ENCODE measurements around the gene MICB.
"Not testable (repeated sequence)": the region's sequence is repeated elsewhere in the genome, so short reads cannot be mapped to it uniquely, and the experiment has no call there.

Gene MICB

DNA sequence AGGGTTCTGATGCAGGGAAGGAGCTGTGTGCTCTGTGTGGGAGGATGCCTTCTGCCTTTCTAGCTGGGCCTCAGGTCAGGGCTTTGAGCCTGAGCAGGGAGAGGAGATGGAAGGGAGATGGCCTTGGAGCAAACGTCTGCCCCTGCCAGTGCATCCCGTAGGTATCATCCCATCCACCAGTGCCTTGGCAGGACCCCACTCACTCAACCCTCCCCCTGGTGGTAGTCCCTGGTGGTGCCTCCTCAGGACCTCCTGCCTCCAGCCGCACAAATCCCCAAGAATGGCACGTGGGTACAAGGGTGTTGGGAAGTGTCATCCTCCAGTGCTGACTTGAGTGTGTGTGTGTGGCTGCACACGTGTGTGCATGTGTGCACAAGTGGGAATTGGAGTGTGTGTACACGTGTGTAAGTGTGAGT is 23.1 kb upstream of the MICB start:
- DNase-seq (ENCODE audit: low spot score) = no peak

DNA sequence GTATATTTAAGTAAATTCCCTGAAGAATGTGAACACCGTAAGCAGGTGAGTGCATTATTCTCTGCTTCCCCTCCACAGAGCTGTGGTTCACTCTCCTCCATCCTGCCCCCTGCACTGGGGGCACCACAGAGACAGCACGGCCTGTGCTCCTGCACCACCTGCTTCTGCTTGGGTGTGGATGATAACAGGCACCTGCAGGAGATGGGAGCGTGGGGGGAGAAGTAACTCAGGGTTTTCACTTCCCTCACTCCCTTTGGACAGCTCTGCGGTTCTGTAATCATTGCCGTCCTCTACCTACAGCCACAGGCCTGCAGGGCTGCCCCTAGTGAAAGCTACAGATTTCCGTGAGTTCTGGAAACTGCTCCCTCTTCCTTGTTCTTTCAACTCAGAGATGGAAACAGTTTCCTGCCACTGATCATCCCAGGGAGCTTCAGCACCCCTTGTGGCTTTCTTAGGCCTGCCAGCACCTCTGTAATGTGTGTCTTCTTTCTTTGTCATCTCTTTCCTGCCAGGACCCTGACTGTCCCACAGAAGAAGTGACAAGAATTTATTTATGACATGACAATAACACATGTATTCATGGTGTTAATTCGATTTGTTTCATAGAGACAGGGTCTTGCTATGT is 21.3 kb upstream of the MICB start:
- no peak for DNase-seq (ENCODE audit: low spot score)

DNA sequence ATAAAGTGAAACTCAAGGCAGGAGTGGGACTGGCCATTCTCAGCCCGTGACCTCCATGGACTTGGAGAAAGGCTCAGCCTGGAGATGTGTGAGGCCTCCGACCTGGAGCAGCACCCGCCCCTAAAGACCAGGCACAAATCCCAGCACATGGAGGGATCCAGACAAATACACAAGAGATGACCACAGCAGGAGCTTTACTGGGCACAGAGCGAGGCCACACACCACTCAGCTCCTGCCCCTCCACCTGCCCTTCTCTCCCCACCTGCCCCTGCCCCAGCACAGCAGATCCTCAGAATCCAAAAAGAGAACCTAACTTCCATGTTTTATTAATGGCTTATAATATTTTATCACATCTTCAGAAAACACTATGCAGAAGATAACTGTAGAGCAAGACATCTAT is 20.4 kb upstream of the MICB start:
- DNase-seq (ENCODE audit: low spot score) = no peak

DNA sequence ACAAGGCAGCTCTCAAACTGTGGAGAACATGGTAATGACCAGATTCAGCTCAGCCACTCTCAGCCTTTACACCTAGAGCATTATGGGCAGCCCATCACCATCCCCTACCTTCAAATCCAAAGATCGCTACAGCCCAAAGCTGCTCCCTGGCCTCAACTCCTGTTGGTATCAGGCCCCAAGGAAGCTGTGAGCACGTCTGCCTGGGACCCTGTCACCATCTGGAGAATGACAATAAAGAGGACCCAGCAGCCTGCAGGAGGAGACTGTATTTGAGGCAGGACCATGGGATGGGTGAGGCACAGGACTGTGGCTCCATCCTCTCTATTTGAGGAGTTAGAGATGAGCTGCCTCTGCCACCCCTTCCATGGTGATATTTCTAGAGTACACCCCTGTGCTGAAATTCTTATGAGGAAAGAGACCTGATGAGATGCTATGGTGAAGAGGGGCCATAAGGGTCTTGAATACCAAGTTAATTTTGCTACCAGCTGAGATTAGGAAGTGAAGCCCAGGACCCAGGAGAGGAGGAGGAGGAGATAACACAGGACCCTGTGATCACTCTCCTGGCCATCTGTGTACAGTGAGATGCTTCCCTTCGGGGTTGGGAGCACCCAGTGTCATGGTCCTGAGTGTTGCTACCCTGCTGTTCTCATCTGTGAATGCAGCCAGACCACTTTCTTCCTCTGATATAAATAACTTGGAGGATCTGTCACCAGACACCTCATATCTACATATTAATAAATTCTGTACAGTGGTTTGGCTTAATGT is 19.6 kb upstream of the MICB start:
- no peak for DNase-seq (ENCODE audit: low spot score)

DNA sequence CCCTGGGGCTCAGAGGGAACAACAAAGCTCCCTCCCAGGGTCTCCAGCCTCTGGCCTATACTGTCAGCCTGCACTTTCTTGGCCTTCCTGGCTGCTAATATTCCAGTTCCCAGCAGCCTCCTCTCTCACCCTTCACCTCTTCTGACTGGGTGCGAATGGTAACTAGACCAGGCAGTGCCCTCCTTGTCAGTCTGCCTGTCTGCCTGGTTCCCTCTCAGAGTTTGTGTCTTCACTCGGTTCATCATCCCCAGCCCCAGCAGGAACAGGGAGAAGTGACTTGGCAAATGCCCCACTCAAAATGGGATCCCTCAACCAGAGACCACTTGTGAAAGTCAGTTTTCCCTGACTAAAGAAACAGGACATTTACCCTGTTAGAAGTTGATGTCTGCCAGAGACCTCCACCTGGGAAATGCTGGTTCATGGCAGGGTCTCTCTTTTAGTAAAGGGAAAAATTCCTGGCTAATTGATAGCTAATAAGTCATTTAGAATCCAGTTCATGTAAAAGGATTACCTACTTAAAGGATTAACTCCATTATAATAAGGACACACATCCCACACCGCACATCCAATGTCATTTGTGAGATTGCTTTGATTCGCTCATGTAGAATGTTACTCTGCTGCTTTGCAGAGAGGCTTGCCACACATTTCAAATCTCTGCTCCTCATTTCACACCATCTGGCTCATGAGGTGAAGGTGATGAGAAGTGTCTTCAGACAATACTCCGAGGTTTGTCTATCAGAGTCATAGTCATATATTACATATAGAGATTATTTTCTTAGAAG is 18.6 kb upstream of the MICB start:
- peak; percentile 66 for DNase-seq (ENCODE audit: low spot score)

DNA sequence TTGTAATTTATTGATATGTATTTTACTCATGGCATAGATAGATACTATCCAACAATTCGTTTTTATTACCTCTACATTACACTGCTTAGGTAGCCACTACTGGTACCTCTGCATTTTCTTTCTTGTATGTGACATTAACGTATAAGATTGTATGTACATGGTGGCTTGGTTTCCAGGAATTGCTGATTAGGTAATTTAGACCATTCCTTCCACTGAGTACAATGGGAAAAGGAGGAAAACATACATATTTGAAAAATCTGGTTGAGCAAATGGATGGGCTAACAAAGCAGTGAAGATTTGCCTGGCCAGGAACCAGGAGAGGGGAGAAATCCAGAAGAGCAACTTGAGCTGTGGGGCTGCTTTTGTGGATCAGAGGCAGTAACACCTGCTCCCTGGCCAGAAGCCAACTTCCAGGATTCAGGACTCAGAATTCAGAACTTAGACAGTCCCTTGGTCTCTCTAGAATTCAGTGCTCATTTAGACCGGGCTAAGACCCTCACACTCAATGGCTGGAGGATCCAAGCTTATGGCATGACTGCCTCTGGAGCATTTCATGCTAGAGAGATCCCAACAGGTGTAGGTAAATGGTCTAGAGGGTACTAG is 17.9 kb upstream of the MICB start:
- peak; percentile 49 for DNase-seq (ENCODE audit: low spot score)

DNA sequence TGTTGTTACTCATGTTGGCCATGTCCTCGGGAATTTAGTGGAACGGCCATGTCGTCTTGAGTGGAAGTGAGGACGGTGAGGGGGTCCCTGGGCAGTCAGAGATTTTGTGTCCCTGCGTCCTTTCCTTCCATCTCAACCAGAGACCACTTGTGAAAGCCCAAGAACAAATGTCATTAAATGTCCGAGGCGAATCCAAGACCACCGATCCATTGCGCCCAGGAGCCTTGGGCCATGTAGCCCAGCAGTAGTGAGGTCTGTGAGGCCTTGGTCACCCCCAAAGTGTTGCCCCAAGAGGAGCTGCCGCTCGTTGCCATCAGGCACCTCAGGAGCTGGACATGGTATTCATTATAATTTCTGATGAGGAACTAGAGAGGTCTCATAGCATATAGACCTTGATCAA is 17.4 kb upstream of the MICB start:
- DNase-seq (ENCODE audit: low spot score) = no peak

DNA sequence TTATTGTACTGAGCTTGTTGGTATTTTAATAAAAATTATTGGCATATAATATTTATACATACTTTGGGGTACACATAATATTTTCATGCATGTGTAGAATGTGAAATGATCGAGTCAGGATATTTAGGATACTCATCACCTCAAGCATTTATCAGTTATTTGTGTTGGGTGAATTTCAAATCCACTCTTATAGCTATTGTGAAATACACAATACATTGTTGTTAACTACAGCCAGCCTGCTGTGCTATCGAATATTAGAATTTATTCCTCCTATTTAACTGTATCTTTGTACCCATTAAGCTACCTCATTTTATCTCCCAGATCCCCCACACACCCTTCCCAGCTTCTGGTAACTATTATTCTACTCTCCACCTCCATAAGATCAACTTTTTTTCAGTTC is 14.6 kb upstream of the MICB start:
- no peak for DNase-seq (ENCODE audit: low spot score)

DNA sequence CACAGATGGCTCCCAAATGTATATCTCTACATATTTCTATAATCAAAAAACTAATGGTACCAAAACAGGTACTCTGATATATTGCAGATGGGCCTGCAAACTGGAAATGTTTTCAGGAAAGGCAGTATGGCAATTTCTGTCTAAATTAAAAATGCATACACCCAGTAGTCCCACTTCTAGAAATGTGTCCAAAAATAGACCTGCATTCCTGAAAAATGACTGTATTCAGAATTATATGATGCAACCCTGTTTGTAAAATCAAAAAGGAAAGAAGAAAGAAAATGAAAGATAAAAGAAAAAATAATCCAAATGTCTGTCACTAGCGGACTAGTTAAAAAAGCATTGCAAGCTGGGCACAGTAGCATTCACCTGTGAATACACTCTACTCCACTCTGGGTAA is 12.9 kb upstream of the MICB start:
- no peak for DNase-seq (ENCODE audit: low spot score)

DNA sequence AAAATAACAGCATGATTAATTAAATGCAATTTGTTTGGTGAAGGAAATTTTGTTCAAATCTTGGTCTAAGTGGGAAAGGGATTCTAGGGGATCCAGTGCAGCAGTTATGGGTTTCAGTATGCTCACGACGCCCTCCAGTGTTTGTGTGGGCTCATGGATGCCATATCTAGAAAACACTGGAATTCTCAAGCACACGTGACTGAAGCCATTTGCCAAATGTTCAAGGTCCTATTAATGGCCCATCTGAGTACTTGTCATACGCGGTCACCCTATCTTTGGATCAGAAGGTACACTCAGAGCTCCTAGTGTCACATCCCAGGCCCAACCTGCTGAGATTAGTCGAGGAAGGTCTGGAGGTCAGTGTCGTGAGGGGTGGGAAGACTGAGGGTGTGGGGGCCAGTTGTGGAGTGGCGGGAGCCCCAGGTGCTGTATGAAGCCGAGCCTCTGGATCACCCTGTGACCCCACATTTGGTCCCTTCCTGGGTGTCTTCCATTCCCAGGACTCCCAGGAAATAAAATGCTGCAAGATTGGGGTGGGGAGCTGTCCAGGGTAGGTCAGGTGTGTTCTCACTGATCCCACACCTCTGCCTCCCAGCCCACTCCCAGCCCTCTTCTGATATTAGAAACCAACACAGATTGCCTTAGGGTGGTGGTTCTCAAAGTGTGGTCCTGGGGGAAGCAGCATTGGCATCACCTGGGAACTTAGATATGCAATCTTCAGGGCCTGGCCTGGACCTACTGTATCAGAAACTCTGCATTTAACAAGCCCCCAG is 11.7 kb upstream of the MICB start:
- DNase-seq (ENCODE audit: low spot score) = not testable (repeated sequence)

DNA sequence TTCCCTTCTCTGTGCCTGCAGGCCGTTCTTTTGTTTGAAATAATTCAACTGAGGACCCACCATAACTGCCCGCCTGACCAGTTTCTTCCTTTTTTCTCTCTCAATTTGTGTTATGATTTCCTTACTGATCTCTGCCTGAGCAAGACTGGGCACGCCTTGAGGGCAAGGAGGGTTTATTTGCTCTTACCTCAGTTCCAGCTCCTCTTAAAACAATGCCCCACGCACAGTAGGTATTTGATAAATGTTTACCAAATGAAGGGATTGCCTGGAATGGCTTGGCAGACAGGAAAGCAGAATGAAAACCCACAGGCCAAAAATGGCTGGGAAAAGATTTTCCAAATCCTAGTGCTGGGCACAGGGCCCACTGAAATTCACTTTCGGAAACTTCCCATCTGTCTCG is 10.3 kb upstream of the MICB start:
- DNase-seq (ENCODE audit: low spot score) = not testable (repeated sequence)

DNA sequence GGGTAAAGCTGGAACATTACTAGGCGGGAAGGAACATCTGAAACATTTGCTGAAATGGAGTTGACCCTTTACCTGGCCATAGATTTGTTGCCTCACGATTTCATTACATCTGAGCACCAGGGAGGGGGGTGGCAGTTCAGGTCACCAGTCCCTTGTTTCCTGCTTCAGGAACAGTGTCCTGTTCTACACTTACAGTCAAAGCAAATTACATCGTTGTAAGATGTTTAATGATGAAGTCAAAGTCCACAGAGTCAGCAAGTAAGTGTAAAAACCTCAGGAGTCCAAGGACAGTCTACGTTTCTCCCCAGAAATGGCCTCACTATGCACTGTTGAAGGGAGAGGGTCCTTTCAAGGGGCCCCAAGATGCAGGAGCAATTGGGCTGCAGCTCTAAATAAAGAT is 8.9 kb upstream of the MICB start:
- DNase-seq (ENCODE audit: low spot score) = no peak

DNA sequence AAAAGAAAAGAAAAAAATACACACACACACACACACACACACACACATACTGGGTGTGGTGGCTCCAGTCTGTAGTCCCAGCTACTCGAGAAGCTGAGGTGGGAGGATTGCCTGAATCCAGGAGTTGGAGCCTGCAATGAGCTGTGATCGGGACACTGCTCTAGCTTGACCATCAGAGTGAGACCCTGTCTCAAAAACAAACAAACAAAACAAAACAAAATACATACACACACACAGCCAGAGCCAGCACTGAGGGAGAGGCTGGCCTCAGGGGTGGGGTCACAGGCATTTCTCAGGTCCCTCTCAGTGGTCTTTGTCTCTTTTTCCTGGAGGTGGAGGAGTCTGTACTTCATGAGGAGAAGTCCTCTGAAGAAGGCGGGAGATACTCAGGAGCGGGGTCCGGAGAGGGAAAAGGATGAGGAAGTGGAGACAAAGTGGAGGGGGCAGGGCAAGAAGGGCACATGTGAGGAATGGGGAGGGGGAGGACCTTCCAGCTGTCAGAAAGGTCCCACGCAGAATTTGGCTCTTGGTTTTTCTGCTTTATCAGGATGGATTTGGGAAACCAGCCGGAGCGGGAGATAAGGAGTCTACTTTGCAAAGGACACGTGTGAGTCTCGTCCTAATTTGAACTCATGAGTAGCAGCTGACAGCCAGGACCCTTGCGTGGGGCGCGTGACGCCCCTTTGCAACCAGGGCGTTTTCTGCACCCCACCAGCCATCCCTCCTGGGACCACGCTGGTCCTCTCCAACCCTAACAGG is 7.7 kb upstream of the MICB start:
- no peak for DNase-seq (ENCODE audit: low spot score)

DNA sequence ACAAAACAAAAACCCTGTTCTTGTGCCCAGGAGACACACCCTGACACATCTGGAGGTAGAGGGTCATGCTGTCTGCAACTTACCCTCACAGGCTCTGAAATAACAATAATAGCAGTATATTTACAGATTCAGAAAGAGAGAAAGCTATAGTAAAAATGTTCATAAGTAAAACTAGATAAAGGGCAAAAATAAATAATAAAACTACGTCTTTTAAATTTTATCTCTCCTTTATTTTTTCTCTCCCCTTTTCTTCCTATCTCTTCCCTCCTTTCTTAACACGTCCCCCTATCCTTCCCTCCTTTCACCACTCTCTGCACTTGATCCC is 4.4 kb upstream of the MICB start:
- DNase-seq (ENCODE audit: low spot score) = not testable (repeated sequence)

DNA sequence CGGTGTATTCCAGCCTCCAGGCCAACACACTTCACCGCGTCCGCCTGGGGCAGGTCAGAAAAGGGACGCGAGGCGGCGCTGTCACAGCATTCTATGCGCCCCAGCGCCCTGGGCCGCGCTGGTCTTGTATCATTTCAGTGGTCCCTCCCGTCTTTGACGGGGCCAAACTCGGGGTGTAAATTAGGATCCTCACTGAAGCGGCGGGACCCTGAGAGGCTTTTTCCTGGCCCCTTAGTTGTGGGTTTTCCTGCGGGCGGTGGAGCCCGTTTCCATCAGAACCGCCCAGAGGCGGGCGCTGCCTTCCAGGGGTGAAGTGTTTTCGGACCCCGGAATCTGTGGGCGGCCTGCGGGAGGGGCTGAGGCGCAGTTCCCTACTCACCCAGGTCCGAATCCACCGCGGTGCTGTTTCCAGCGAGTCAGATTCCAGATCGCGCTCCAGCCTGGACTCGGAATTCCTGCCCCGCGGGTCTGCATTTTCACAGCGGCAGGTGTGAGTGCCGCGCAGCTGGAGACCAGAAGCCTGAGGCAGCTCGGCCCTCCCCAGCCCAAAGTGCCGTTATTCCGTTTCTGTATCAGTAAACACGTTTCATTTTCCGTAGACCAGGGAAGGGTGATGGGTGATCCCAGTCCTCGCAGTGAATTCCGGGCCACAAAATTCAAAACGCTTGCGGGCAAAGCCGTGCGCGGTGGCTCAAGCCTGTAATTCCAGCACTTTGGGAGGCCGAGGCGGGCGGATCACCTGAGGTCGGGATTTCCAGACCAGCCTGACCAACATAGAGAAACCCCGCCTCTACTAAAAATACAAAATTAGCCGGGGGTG is 3.9 kb upstream of the MICB start:
- peak; percentile 82 for DNase-seq (ENCODE audit: low spot score)

DNA sequence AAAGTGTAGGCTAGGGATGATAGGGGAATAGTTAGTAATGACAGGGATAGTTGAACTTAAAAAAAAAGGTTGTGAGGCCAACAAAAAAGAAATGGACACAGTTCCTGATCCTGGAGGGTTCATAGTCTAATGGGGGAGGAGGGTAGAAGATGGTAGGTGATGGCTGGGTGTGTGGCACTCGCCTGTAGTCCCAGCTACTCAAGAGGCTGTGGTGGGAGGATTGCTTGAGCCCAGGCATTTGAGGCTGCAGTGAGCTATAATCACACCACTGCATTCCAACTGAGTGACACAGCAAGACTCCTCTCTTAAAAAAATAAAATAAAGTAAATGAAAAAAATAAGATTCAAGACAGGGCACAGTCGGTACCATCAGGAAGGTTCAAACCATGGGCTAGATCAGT is 2.4 kb upstream of the MICB start:
- no peak for DNase-seq (ENCODE audit: low spot score)

DNA sequence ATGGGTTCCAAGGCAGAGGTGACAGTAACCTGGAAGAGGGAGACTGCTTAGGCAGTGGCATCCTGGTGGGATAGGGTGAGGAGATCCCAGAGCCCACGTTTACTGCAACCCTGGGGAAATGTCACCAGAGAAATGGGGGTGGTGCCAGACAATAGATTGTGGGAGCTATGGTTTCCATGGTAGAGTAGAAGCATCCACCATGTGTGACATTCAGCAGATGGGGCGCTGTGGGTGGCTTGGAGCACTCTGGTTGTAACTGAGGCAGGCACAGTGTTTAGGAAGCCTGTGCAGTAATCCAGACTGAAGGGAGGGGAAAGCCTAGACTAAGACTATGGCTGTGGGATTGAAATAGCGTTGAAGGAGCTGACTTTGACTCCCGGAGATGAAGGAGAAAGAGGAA is 1.1 kb upstream of the MICB start:
- not testable (repeated sequence) for DNase-seq (ENCODE audit: low spot score)

DNA sequence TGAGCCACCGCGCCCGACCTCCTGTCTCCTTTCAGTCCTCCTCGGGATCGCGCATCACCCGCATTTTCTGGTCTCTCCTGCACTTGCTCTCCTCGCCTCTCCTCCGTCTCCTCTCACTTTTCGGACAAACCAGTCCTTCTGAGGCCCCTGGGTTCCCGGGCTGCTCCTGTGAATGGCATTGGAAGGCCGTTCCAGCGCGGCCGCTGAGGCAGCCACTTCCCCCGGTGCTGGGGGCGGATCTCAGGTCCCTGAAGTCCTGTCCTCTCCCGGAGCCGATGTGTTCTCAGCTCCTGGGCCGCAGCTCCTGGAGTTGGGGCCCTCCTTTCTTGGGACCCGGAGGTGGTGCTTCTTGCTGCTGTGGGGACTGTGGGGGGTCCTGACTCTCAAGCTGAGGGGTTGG is 803 bp downstream of the MICB start:
- DNase-seq (ENCODE audit: low spot score) = no peak

DNA sequence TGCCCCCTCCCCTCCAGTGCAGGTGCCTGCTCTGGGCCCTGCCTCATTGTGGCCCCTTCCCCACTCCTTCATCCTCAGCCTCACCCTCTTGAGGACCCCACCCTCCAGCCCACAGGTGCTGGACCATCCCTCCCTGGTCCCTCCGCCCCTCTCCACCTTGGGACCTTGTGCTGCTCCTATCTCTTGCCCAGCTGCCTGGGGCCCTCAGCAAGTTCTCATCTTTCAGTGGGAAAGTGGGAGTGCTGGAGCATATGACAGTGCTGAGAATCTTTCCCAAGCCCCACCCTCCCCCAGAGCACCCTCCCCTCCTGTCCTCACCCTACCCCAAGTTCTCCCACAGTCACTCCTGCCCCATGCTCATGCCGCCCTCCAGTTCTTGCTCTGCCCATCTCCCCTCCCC is 1.7 kb downstream of the MICB start:
- DNase-seq (ENCODE audit: low spot score) = not testable (repeated sequence)

DNA sequence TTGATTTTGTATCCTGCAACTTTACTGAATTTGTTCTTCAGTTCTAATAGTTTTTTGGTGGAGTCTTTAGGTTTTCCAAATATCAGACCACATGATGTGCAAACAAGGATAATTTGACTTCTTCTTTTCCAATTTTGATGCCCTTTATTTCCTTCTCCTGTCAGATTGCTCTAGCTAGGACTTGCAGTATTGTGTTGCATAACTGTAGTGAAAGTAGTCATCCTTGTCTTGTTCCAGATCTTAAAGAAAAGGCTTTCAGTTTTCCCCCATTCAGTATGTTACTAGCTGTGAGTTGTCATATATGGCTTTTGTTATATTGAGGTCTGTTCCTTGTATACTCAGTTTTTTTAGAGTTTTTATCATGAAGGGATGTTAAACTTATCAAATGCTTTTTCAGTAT is 4.6 kb downstream of the MICB start:
- DNase-seq (ENCODE audit: low spot score) = no peak

DNA sequence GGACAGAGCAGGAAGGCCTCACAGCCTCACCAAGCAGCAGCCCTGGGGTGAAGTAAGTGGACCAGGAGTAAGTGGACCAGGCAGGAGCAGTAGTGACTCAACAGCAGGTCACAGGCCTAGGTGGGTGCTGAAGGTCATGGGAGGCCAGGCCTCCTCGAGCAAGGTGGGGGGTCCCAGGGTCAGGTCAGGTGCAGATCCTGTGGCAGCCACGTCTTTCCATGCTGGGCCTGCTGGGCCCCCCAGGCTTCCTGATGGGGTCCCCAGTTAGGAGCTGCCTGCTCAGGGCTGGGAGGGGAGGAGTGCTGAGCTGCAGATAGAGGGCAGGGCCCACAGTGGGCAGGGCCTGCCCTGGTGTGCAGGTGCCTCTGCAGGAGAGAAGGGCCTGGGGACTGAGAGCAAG is 11.1 kb downstream of the MICB start:
- DNase-seq (ENCODE audit: low spot score) = not testable (repeated sequence)
